Neutrophil (primary cell): ENCODE results near the gene ADCY2.

Experiments used
- H3K27ac ChIP-seq: fragments of 200-600 bp; sonication (generic); 2 replicates; pipeline ENCODE4 v1.5.1; 2016; ENCODE audit warnings: mild to moderate bottlenecking, moderate library complexity
- H3K27me3 ChIP-seq: fragments of 200-600 bp; sonication (generic); 2 replicates; pipeline ENCODE4 v1.6.0; 2016; ENCODE audit warnings: mild to moderate bottlenecking
- H3K36me3 ChIP-seq: fragments of 200-600 bp; sonication (generic); 2 replicates; pipeline ENCODE4 v1.5.1; 2017
- H3K4me1 ChIP-seq, 2 experiments: fragments of 200-600 bp in 1 of 2; sonication (generic) in 1 of 2; 1 replicate in 1 of 2; 2 replicates in 1 of 2; pipeline versions ENCODE4 v1.5.1 to v1.6.1; 2013 to 2016; ENCODE audit warnings: low read depth in 1 of 2, low read length in 1 of 2, mild to moderate bottlenecking in 1 of 2, moderate library complexity in 1 of 2; ENCODE audit not compliant: control insufficient read depth in 1 of 2, insufficient read depth in 1 of 2
- H3K4me3 ChIP-seq, 2 experiments: fragments of 200-600 bp in 1 of 2; sonication (generic) in 1 of 2; 1 replicate in 1 of 2; 2 replicates in 1 of 2; pipeline ENCODE4 v1.5.1; 2013 to 2016; ENCODE audit warnings: low read depth in 1 of 2, low read length in 1 of 2, mild to moderate bottlenecking in 1 of 2, moderate library complexity in 1 of 2
- H3K9me3 ChIP-seq: fragments of 200-600 bp; sonication (generic); 2 replicates; pipeline ENCODE4 v1.5.1; 2016
- TF ChIP-seq, protein P1 (sequence below): fragments of 200-600 bp; sonication (generic); IDR thresholded peaks from 2 replicates; pipeline ENCODE4 v1.5.1; 2016; ENCODE audit warnings: antibody characterized with exemption

Gene ADCY2

DNA sequence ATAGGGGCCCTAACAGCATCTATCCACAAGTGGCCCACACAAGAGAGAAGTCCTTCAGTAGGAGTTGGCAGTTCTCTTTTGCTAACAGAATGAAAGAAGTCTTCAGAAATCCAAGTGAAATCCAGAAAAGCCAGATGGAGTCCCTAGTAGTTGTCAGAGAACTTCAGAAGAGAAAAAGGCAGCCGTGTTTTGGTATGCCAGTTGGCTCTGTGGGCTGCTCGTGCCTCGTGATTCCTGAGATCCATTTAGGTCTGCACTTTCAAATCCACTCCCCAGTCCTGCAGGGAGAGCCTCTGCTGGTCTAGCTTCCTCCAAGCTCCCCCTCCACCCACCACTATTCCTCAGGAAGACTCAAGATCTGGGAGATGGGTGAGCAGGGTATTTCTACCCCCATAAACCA is 386.0 kb downstream of the ADCY2 start:
- Histone ChIP-seq H3K36me3 (no peaks in the 10 kb centered on the region), H3K4me3 (no peak overlapping the region), H3K9me3 (no peaks in the 10 kb centered on the region), H3K4me1 (no peaks in the 10 kb centered on the region), H3K27ac (no peak overlapping the region), H3K27me3 (peaks cover 70% of the 10 kb centered on the region)
- TF ChIP-seq, protein P1, sequence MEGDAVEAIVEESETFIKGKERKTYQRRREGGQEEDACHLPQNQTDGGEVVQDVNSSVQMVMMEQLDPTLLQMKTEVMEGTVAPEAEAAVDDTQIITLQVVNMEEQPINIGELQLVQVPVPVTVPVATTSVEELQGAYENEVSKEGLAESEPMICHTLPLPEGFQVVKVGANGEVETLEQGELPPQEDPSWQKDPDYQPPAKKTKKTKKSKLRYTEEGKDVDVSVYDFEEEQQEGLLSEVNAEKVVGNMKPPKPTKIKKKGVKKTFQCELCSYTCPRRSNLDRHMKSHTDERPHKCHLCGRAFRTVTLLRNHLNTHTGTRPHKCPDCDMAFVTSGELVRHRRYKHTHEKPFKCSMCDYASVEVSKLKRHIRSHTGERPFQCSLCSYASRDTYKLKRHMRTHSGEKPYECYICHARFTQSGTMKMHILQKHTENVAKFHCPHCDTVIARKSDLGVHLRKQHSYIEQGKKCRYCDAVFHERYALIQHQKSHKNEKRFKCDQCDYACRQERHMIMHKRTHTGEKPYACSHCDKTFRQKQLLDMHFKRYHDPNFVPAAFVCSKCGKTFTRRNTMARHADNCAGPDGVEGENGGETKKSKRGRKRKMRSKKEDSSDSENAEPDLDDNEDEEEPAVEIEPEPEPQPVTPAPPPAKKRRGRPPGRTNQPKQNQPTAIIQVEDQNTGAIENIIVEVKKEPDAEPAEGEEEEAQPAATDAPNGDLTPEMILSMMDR, result no peak

DNA sequence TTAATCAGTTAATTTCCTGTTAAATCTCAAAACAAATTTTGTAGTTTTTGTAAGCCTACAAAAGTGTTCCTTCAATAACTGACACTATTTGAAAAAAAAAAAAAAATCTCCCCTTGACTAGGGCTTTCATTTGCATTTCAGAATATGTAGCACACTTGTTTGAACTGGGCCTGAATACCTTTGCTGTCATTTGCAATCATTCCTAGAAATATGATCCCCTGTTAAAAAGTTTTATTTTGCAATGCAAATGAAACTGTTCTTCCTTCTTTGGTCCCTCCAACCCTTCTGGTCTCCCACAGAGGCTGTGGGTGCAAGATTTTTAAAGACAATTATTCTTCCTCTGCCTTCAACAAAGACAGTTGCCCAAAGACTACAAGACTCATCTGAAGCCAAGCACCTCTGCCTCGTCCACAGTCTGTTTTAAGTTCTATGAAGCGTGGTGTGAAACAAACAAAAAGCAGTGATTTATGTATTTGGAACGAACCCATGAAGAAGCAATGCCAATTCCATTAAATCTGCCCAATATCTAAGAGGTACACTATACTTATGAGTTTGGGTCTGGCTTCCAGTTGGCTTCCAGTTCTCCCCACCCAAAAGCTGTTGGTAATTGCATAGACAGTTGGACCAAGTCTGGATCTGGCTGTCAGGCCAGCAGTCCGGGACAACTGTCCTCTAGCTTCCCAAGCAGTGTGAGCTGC is 388.9 kb downstream of the ADCY2 start:
- H3K4me1 ChIP-seq, result no peaks in the 10 kb centered on the region
- no peaks in the 10 kb centered on the region for H3K9me3 ChIP-seq
- TF ChIP-seq, protein P1, result no peak
- H3K36me3 ChIP-seq, result no peaks in the 10 kb centered on the region
- no peak overlapping the region for H3K4me3 ChIP-seq
- no peak overlapping the region for H3K27ac ChIP-seq
- H3K27me3 ChIP-seq, result peaks cover 50% of the 10 kb centered on the region

DNA sequence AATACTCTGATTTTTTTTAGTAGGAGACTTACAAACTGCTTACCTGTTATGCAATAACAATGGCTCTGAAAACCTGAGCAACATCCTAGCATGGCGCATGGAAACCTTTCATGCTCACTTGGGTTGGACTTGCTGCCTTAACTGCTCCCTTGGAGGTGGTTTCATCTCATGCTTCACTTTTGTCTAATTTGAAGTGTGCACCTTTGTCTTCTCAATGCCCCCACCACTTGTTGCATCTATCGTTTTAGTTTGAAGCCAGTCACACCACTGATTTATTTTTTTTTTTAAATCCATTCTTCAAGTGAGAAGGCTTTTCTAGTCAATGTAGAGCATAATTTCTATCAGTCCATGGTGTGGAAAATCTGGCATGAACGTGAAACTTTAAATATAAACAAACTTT is 391.8 kb downstream of the ADCY2 start:
- Histone ChIP-seq H3K4me1 (no peaks in the 10 kb centered on the region), H3K4me3 (no peak overlapping the region), H3K36me3 (no peaks in the 10 kb centered on the region), H3K9me3 (no peaks in the 10 kb centered on the region), H3K27ac (no peak overlapping the region), H3K27me3 (peaks cover 29% of the 10 kb centered on the region)
- TF ChIP-seq, protein P1, result no peak

GRCh38 chr5:7789567-7789966 is 393.6 kb downstream of the ADCY2 start:
- Histone ChIP-seq H3K27me3 (peaks cover 20% of the 10 kb centered on the region), H3K9me3 (no peaks in the 10 kb centered on the region), H3K4me3 (no peak overlapping the region), H3K27ac (no peak overlapping the region), H3K4me1 (no peaks in the 10 kb centered on the region), H3K36me3 (no peaks in the 10 kb centered on the region)
- TF ChIP-seq, protein P1, result no peak

- Histone ChIP-seq H3K36me3 (no peaks in the 10 kb centered on the region), H3K27ac (no peak overlapping the region), H3K4me3 (no peak overlapping the region), H3K9me3 (no peaks in the 10 kb centered on the region), H3K4me1 (no peaks in the 10 kb centered on the region), H3K27me3 (peaks cover 6% of the 10 kb centered on the region)
- TF ChIP-seq, protein P1, result no peak
Observed at GRCh38 chr5:7793895-7794294, 398.0 kb downstream of the ADCY2 start.
